Activated CD4-positive, alpha-beta T cell treated with anti-CD3 and anti-CD28 coated beads for 36 hours (primary cell): Measurements from ENCODE around the gene POU2AF1. TPM values are rescaled to one million over a fixed set of nuclear protein-coding genes. Genes with fewer than 3 reads are reported as not detected.

ENCODE experiments used
- ATAC-seq: fragments of 200-7000 bp; cut with Tn5 transposase; one replicate; pipeline ENCODE4 v1.10.0; 2021; ENCODE audit warnings: mild to moderate bottlenecking, moderate library complexity
- CTCF ChIA-PET: fragments of 350-600 bp; sonication (Branson Sonifier 250); formaldehyde crosslinking; loops from one replicate; lab custom pipeline; 2021; ENCODE audit warnings: antibody characterized with exemption; lab: Charles Lee
- POLR2A ChIA-PET: fragments of 350-600 bp; sonication (Branson Sonifier 250); formaldehyde crosslinking; loops from one replicate; lab custom pipeline; 2021; ENCODE audit warnings: antibody characterized with exemption, inconsistent platforms; lab: Charles Lee
- DNase-seq: peaks from one replicate; pipeline ENCODE4 v3.0.0-alpha.2; 2020
- H3K27ac Mint-ChIP-seq: one replicate; pipeline ENCODE4 v1.8.0; 2021; ENCODE audit warnings: mixed read lengths
- H3K27me3 Mint-ChIP-seq: one replicate; pipeline ENCODE4 v1.8.0; 2021; ENCODE audit warnings: mixed read lengths
- H3K36me3 Mint-ChIP-seq: one replicate; pipeline ENCODE4 v1.8.0; 2021; ENCODE audit warnings: low read depth, mixed read lengths
- H3K4me1 Mint-ChIP-seq: one replicate; pipeline ENCODE4 v1.8.0; 2021; ENCODE audit warnings: mixed read lengths
- H3K4me3 Mint-ChIP-seq: one replicate; pipeline ENCODE4 v1.8.0; 2021; ENCODE audit warnings: mild to moderate bottlenecking, moderate library complexity, mixed read lengths
- H3K9me3 Mint-ChIP-seq: one replicate; pipeline ENCODE4 v1.8.0; 2021; ENCODE audit warnings: low read depth, mixed read lengths
- intact Hi-C, 2 experiments: fragments of 100-400 bp; cut with DNase I in 1 of 2; cut with micrococcal nuclease in 1 of 2; formaldehyde crosslinking; loops; one replicate each; pipeline versions ENCODE4 v1.14.2 to v1.15.1; 2022 to 2024; cut with DNase I, micrococcal nuclease
- total RNA-seq, 2 experiments: library from RNA; stranded (reverse); gene quantifications; one replicate each; pipeline ENCODE4 v1.2.3, GENCODE V29; 2021

The POU2AF1 gene
- total RNA-seq, 2 experiments from 2014 or later = 9.6 to 10.0 TPM

DNA sequence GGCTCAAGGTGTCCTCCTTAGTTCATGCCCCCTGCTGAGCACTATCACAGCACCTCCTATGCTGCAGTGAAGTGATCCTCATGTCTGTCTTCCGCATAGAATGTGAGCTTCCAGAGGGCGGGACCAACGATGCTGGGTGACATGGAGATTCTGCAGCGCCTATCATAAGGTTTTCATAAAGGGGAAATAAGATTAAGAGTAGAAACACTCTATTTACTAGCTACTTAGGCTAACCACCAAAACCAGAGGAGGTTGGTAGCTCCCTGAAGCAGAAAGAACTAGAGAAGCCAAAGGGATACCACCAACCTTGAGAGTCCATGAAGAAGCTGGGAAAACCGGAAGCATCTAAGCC lies 39.3 kb upstream of the POU2AF1 start:
- ChIA-PET POLR2A (interaction anchor here (0.6 kb wide), 1 partner anchor 728 kb away, joined by 6 read pairs; no protein-coding TSS in a partner anchor), CTCF (interaction anchor here (0.6 to 17.2 kb wide), 3 partner anchors 12 to 136 kb away, joined by 3 to 322 read pairs (median 68); no protein-coding TSS in a partner anchor)
- DNase-seq = no peak
- intact Hi-C loops = no loop called here
- Mint-ChIP-seq H3K9me3 (no peaks in the 10 kb centered on the region), H3K4me3 (no peak overlapping the region), H3K27me3 (no peaks in the 10 kb centered on the region), H3K4me1 (peaks cover 39% of the 10 kb centered on the region), H3K27ac (no peak overlapping the region), H3K36me3 (no peaks in the 10 kb centered on the region)
- no peak for ATAC-seq

DNA sequence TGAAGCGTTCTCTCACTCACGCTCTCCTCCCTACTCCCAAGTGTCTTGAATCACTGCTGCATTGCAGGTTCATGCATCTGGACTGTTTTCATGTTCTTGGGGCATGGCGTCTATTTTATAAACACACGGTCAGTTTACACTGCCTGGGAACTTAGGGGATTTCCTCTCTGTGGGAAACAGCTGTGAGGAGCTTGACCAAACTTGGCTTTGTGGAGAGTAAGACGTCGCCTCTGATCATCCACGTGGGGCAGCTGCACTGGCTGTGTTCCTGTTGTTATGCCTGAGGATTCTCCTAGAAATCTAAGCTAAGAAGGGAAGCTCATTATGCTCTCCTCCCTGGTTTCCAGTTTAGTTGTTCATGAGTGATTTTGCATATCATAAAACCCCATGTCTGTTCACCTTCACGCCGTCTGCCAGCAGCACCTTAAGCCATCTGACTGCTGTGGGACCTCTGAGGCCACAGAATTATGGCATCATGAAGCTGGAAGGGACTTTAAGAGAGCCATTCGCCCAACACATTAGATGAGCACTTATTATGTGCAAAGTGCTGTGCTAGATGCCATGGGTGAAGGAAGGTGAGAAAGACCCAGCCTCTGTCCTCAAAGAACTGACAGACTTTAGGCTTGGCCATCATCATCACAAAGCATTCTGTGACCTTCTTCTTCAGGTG lies 38.8 kb upstream of the POU2AF1 start:
- Mint-ChIP-seq H3K27ac (no peak overlapping the region), H3K36me3 (no peaks in the 10 kb centered on the region), H3K9me3 (no peaks in the 10 kb centered on the region), H3K27me3 (no peaks in the 10 kb centered on the region), H3K4me1 (peaks cover 44% of the 10 kb centered on the region), H3K4me3 (no peak overlapping the region)
- DNase-seq (no peak), ATAC-seq (no peak)
- CTCF ChIA-PET = interaction anchor here (0.6 to 17.2 kb wide), 9 partner anchors 12 to 1252 kb away, joined by 3 to 322 read pairs (median 3); no protein-coding TSS in a partner anchor
- intact Hi-C loops = loop anchor here in 1 of 2 experiments (1.0 kb wide), 1 partner anchor 39 kb away; the partner anchor contains the start of gene POU2AF1
- POLR2A ChIA-PET = no interaction called here

DNA sequence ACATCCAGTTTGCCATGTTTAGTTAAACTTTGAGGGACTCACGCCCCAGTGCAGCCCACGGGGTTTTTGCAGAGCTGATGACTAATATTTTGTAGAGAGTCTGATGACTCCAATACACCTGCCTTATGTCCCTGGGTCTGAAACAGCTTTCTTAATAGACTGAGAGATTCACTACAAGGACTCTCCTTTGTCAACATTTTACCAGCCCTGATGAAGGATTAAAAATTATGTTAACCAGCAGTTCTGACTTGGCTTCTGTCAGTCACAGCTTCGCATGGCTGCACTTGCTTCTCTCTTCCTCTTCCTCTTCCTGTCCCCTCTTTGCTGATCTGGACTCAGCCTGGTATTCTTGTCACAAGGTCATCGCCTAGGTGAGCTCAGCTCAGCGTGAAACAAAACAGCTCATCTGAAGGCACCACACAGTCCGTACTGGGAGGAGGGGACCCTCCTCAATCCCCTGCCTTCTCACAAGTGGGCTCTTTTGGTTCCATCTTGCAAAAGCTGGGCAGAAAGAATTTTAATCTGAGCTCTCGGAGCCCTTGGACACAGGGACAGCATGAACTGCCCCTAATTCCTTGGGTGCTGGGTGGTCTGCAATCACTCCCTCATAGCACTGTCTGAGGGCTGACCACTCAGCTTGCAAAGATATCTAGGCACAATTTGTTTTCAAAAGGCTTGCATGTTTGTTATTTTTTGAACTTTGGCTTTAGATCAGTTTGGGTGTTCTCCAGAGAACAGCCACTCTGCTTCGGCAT lies 38.1 kb upstream of the POU2AF1 start:
- H3K4me1 Mint-ChIP-seq = peaks cover 51% of the 10 kb centered on the region
- no peaks in the 10 kb centered on the region for H3K36me3 Mint-ChIP-seq
- H3K27ac Mint-ChIP-seq = peak overlapping the region; percentile 49
- POLR2A ChIA-PET = no interaction called here
- no peaks in the 10 kb centered on the region for H3K27me3 Mint-ChIP-seq
- H3K9me3 Mint-ChIP-seq = no peaks in the 10 kb centered on the region
- CTCF ChIA-PET = interaction anchor here (0.6 to 17.2 kb wide), 12 partner anchors 13 to 1251 kb away, joined by 3 to 322 read pairs (median 3); no protein-coding TSS in a partner anchor
- intact Hi-C loops = loop anchor here in 1 of 2 experiments (1.0 kb wide), 1 partner anchor 38 kb away; the partner anchor contains the start of gene POU2AF1
- ATAC-seq (peak; percentile 49), DNase-seq (peak; percentile 60)
- H3K4me3 Mint-ChIP-seq = no peak overlapping the region

DNA sequence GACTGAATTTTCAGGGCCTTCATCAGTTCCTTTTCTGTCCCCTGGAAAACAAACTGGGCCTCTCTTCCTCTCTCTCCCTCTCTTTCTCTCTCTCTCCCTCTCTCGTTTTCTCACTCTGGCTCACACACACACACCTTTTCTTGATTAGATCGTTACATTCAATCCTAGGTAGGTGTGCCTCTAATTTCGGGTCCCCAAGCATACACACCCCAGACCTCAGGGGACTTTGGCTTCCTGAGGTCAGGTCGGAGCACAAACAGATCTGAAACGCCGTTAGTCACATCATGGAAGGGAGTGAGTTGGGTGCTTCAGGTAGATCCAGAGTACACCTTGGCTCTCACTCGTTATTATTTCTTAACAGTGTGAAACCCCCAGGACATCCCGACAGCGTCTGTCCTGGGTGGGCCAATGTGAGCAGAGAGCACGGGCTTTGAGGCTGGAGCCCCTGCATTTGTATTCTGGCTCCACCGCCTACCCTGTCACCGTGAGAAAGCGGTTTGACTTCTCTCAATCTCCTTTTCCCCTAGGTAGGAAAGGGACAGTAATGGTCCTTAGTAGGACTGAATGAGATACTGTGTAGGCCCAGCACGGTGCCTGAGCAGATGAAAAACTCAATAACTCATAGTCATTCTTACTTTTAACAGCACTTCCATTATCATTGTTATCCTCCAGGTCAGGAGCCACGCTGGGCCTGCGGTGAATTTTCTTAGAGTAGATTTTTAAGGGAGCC lies 37.3 kb upstream of the POU2AF1 start:
- intact Hi-C loops = no loop called here
- peak overlapping the region; percentile 49 for H3K27ac Mint-ChIP-seq
- H3K4me1 Mint-ChIP-seq = peaks cover 54% of the 10 kb centered on the region

DNA sequence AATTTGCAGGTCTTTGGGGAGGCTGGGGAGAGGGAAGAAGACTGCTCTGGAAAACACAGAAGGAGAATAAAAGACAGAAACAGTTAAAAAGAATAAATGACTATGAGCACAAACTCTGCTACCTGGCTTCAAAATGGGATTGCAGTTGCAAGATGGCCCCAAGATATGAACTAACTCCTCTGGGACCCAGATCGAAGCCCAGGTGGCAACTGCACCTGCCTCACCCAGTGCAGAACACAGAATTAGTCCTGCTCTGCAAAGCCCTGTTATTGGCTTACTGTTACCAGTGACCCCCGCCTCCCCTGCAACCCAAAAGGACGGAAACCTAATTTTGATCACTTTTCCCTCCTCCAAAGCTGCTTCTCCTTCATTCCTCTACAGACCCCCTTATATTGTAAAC lies 35.9 kb upstream of the POU2AF1 start:
- no peak for DNase-seq
- Mint-ChIP-seq H3K27ac (peak overlapping the region; percentile 87), H3K27me3 (no peaks in the 10 kb centered on the region), H3K4me3 (no peak overlapping the region), H3K4me1 (peaks cover 54% of the 10 kb centered on the region), H3K9me3 (no peaks in the 10 kb centered on the region), H3K36me3 (no peaks in the 10 kb centered on the region)
- ChIA-PET CTCF (interaction anchor here (0.7 to 3.3 kb wide), 6 partner anchors 13 to 171 kb away, joined by 3 to 22 read pairs (median 4); no protein-coding TSS in a partner anchor), POLR2A (no interaction called here)
- intact Hi-C loops = loop anchor here in 1 of 2 experiments (1.0 kb wide), 1 partner anchor 36 kb away; the partner anchor contains the start of gene POU2AF1
- no peak for ATAC-seq

More for the DNA sequence above, 37.3 kb upstream of the POU2AF1 start:
- ChIA-PET CTCF (interaction anchor here (0.6 to 17.2 kb wide), 9 partner anchors 14 to 145 kb away, joined by 3 to 322 read pairs (median 3); no protein-coding TSS in a partner anchor), POLR2A (no interaction called here)
- ATAC-seq (no peak), DNase-seq (no peak)
- no peaks in the 10 kb centered on the region for H3K36me3 Mint-ChIP-seq
- H3K4me3 Mint-ChIP-seq = no peak overlapping the region
- H3K9me3 Mint-ChIP-seq = no peaks in the 10 kb centered on the region
- no peaks in the 10 kb centered on the region for H3K27me3 Mint-ChIP-seq

DNA sequence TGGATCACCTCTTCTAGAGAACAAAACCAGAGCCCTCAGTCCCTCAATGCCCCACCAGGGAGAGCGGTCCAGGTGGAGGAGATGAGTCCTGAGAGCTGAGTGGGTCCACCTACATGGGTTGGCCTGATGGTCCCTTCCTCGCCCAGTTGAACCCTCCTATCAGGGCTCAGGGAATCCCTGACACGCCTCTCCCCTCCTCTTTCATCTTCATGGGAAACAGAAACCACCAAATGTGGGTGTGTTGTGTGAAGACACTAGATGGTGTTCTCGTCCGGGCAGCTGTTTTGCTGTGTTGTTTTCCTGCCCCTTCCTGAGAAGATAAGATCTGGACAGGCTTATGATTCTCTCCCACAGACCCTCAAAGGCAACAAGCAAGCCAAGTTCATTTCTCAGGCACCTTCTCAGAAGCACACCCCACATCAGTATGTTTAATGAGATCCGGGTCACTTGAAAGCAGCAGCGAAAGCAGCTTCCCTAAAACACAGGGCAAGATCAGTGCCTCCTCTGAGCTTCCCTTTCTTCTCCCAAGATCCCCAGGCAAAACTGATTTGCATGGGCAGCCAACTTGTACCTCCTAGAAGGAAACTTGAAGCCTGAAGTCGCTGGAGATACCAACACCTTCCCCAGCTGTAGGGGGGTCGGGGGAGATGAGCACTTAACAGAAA lies 35.3 kb upstream of the POU2AF1 start:
- H3K27ac Mint-ChIP-seq = peak overlapping the region; percentile 87
- no peaks in the 10 kb centered on the region for H3K27me3 Mint-ChIP-seq
- ChIA-PET POLR2A (interaction anchor here (0.7 kb wide), 1 partner anchor 462 kb away, joined by 3 read pairs; no protein-coding TSS in a partner anchor), CTCF (interaction anchor here (0.6 to 3.4 kb wide), 9 partner anchors 9 to 130 kb away, joined by 3 to 22 read pairs (median 4); no protein-coding TSS in a partner anchor)
- H3K36me3 Mint-ChIP-seq = no peaks in the 10 kb centered on the region
- intact Hi-C loops = loop anchor here in 1 of 2 experiments (1.0 kb wide), 1 partner anchor 35 kb away; the partner anchor contains the start of gene POU2AF1
- peak; percentile 25 for ATAC-seq
- DNase-seq = peak; percentile 40
- H3K4me1 Mint-ChIP-seq = peaks cover 56% of the 10 kb centered on the region
- H3K4me3 Mint-ChIP-seq = peak overlapping the region; percentile 43
- H3K9me3 Mint-ChIP-seq = no peaks in the 10 kb centered on the region

DNA sequence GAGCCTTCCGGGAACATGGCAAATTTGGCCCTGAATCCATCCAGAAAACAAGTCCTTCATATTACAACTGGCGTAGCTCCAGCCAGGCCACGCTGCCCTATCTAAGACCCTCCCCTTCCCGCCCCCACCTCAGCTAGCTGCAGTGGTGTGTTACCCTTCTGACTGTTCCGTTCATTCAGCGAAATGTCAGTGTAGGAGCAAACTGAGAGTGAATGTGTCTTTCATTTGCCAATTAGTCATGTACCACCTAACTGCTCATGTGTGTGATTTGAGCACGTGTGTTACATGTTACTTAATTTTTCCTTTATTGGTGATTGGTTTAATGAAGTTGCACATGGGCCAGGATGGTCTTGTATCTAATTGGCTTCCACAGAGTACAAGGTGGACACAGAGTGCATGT lies 34.8 kb upstream of the POU2AF1 start:
- no peak overlapping the region for H3K4me3 Mint-ChIP-seq
- peak; percentile 87 for ATAC-seq
- H3K27ac Mint-ChIP-seq = peak overlapping the region; percentile 87

DNA sequence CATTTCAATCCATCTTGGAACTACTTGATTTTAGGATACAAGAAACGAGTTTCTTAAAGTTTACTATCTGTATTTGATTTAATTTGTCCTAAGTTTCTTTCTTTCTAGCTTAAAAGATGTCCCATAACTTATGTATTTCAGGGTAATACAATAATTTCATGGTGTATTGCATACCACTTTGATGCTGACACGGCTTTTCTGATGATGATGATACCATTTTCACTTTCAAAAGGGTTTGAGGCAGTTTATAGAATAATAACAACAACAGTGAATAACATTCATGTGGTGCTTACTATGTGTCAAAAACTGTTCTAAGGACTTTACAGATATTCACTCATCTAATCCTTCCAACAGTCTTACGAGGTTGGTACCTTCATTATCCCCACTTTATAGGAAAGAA lies 33.2 kb upstream of the POU2AF1 start:
- CTCF ChIA-PET = interaction anchor here (0.7 to 3.4 kb wide), 4 partner anchors 11 to 115 kb away, joined by 3 to 22 read pairs (median 10); no protein-coding TSS in a partner anchor

More for the DNA sequence above, 34.8 kb upstream of the POU2AF1 start:
- H3K36me3 Mint-ChIP-seq = no peaks in the 10 kb centered on the region
- POLR2A ChIA-PET = interaction anchor here (0.7 kb wide), 1 partner anchor 462 kb away, joined by 3 read pairs; no protein-coding TSS in a partner anchor
- peak; percentile 76 for DNase-seq
- intact Hi-C loops = loop anchor here (1.0 to 2.0 kb wide), 2 partner anchors 35 to 37 kb away; partner anchors contain the start of gene POU2AF1 (in 1 of the 2)
- peaks cover 56% of the 10 kb centered on the region for H3K4me1 Mint-ChIP-seq
- CTCF ChIA-PET = interaction anchor here (0.6 to 3.4 kb wide), 7 partner anchors 9 to 99 kb away, joined by 3 to 22 read pairs (median 4); no protein-coding TSS in a partner anchor
- H3K27me3 Mint-ChIP-seq = no peaks in the 10 kb centered on the region
- H3K9me3 Mint-ChIP-seq = peaks cover under 1% of the 10 kb centered on the region

DNA sequence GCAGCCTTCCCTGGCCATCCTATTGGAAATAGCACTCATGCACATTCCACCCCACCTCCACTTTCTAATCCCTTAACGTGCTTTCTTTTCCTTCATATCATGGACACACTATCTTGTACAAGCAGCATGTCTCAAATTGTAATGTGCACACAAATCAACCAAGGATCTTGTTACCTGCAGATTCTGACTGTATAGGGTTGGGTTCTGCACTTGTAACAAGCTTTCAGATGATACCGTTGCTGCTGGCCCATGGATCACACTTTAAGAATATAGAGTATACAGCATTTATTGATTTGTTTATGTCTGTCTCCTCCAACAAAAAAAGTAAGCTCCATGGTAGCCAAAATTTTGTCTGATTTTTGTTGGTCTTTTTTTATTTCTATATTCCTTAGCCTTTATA lies 32.4 kb upstream of the POU2AF1 start:
- peaks cover 44% of the 10 kb centered on the region for H3K4me1 Mint-ChIP-seq
- ATAC-seq (no peak), DNase-seq (no peak)
- H3K9me3 Mint-ChIP-seq = peaks cover 2% of the 10 kb centered on the region
- ChIA-PET CTCF (interaction anchor here (0.5 to 3.4 kb wide), 6 partner anchors 12 to 976 kb away, joined by 3 to 13 read pairs (median 4); no protein-coding TSS in a partner anchor), POLR2A (no interaction called here)
- H3K27me3 Mint-ChIP-seq = no peaks in the 10 kb centered on the region
- no peak overlapping the region for H3K27ac Mint-ChIP-seq
- no peaks in the 10 kb centered on the region for H3K36me3 Mint-ChIP-seq
- H3K4me3 Mint-ChIP-seq = no peak overlapping the region
- intact Hi-C loops = no loop called here

More for the DNA sequence above, 33.2 kb upstream of the POU2AF1 start:
- Mint-ChIP-seq H3K4me3 (no peak overlapping the region), H3K36me3 (no peaks in the 10 kb centered on the region), H3K27ac (peak overlapping the region; percentile 53), H3K9me3 (peaks cover 2% of the 10 kb centered on the region), H3K4me1 (peaks cover 51% of the 10 kb centered on the region), H3K27me3 (no peaks in the 10 kb centered on the region)
- POLR2A ChIA-PET = no interaction called here
- DNase-seq (no peak), ATAC-seq (no peak)
- intact Hi-C loops = loop anchor here in 1 of 2 experiments (2.0 kb wide), 1 partner anchor 35 kb away; no protein-coding TSS in a partner anchor

DNA sequence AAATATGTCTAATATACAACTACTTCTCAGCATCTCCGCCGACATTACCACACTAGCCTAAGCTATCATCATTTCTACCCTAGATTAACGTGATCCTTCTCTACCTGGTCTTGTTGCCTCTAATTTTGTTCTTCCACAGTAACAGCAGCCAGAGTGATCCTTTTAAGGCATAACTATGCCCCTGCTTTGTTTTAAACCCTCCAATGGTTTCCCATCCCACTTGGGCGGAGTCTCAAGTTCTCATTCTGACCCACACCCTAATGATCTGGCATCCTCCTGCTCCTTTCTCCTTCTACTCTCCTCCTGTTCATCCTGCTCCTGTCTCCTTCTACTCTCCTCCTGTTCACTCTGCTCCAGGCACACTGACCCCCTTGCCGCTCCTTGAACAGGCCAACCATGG lies 31.9 kb upstream of the POU2AF1 start:
- ChIA-PET CTCF (interaction anchor here (1.4 kb wide), 1 partner anchor 128 kb away, joined by 4 read pairs; no protein-coding TSS in a partner anchor), POLR2A (no interaction called here)
- intact Hi-C loops = no loop called here
- Mint-ChIP-seq H3K27me3 (no peaks in the 10 kb centered on the region), H3K27ac (no peak overlapping the region), H3K36me3 (no peaks in the 10 kb centered on the region), H3K9me3 (peaks cover 2% of the 10 kb centered on the region), H3K4me1 (peaks cover 39% of the 10 kb centered on the region), H3K4me3 (no peak overlapping the region)
- no peak for DNase-seq
- ATAC-seq = no peak
